Body of pancreas (tissue), 4 donors: ENCODE measurements around the gene BSND. TPM values are rescaled to one million over a fixed set of nuclear protein-coding genes. Genes with fewer than 3 reads are reported as not detected.

Experiments
- ATAC-seq: fragments of 150-250 bp; one replicate; pipeline ENCODE4 v1.9.1; 2016
- DNase-seq, 4 donors: peaks; one replicate each; pipeline ENCODE4 v3.0.0-alpha.2; 2019
- H3K27ac ChIP-seq, 4 donors: fragments of 200-600 bp; sonication (generic); 1 replicate in 3 of 4; 2 replicates in 1 of 4; pipeline versions ENCODE4 v1.5.1 to v1.6.1; 2016 to 2019; ENCODE audit warnings: mild to moderate bottlenecking in 1 of 4, mixed read lengths in 1 of 4, moderate library complexity in 1 of 4
- H3K27me3 ChIP-seq, 2 donors: fragments of 200-600 bp; sonication (generic); one replicate each; pipeline ENCODE4 v1.6.0; 2016; ENCODE audit warnings: mild to moderate bottlenecking in 1 of 2
- H3K36me3 ChIP-seq, 2 donors: fragments of 200-600 bp; sonication (generic); replicated peaks in 1 of 2; 2 replicates each; pipeline ENCODE4 v1.5.1; 2016; ENCODE audit warnings: low read depth in 2 of 2; ENCODE audit not compliant: insufficient read depth in 1 of 2
- H3K4me1 ChIP-seq: fragments of 200-600 bp; sonication (generic); one replicate; pipeline ENCODE4 v1.6.0; 2016
- H3K4me3 ChIP-seq, 2 donors: fragments of 200-600 bp; sonication (generic); 1 replicate in 1 of 2; 2 replicates in 1 of 2; pipeline ENCODE4 v1.5.1; 2016 to 2019
- H3K9me3 ChIP-seq, 3 donors: fragments of 200-600 bp; sonication (generic); 1 replicate in 2 of 3; 2 replicates in 1 of 3; pipeline ENCODE4 v1.5.1; 2016
- CTCF ChIP-seq, 7 experiments: fragments of 450-650 bp in 4 of 7; fragments of 200-600 bp in 3 of 7; sonication (generic) in 3 of 7; IDR thresholded peaks; one replicate each; pipeline ENCODE4 v1.5.1; 2016 to 2019; ENCODE audit warnings: antibody characterized with exemption in 7 of 7
- POLR2A ChIP-seq, 3 donors: fragments of 450-650 bp; IDR thresholded peaks; one replicate each; pipeline ENCODE4 v1.6.1; 2016; ENCODE audit warnings: antibody characterized with exemption in 3 of 3, mild to moderate bottlenecking in 2 of 3
- WGBS, 2 donors: methylation state at CpG; one replicate each; pipeline ENCODE4 v1.1.5; 2017; 5-methylcytosine and 5-hydroxymethylcytosine counted together
- intact Hi-C: fragments of 100-400 bp; cut with DNase I; formaldehyde crosslinking; loops from one replicate; pipeline ENCODE4 v1.15.1; 2023
- total RNA-seq, 2 donors: library from RNA; depleted of rRNA; stranded (reverse); fragments of >200 nt; gene quantifications; one replicate each; pipeline ENCODE4 v1.1.0, GENCODE V29; 2016

BSND gene
- total RNA-seq, 2 donors from 2014 or later = not detected

GRCh38 chr1:54989968-54990810 lies 8.5 kb upstream of the BSND start:
- H3K27ac ChIP-seq = no peak overlapping the region
- no peak for ATAC-seq
- H3K4me1 ChIP-seq = peaks cover 6% of the 10 kb centered on the region
- TF ChIP-seq CTCF (IDR thresholded peaks at IDR 0.05) = no peak
- no peak for TF ChIP-seq POLR2A (IDR thresholded peaks at IDR 0.05)
- intact Hi-C loops = no loop called here
- 77 to 83% methylated on average over 11 to 12 of the region's 13 CpGs for WGBS, 2 donors
- H3K9me3 ChIP-seq = no peaks in the 10 kb centered on the region
- no peaks in the 10 kb centered on the region for H3K27me3 ChIP-seq
- H3K36me3 ChIP-seq = no peaks in the 10 kb centered on the region
- H3K4me3 ChIP-seq = no peak overlapping the region
- no peak for DNase-seq

- Histone ChIP-seq H3K9me3 (no peaks in the 10 kb centered on the region), H3K4me1 (peaks cover 6% of the 10 kb centered on the region), H3K27me3 (no peaks in the 10 kb centered on the region), H3K36me3 (no peaks in the 10 kb centered on the region), H3K4me3 (no peak overlapping the region), H3K27ac (no peak overlapping the region)
- WGBS, 2 donors = 59 to 79% methylated on average over 3 to 4 of the region's 4 CpGs
- DNase-seq = no peak
- intact Hi-C loops = no loop called here
- ATAC-seq = no peak
- TF ChIP-seq POLR2A (IDR thresholded peaks at IDR 0.05) (no peak), CTCF (IDR thresholded peaks at IDR 0.05) (no peak)
Measured at GRCh38 chr1:54990916-54991315, 7.8 kb upstream of the BSND start.

- Histone ChIP-seq H3K36me3 (no peaks in the 10 kb centered on the region), H3K9me3 (no peaks in the 10 kb centered on the region), H3K27me3 (peaks cover 0 to 1% of the 10 kb centered on the region in 2 donors), H3K27ac (no peak overlapping the region), H3K4me1 (peaks cover 14% of the 10 kb centered on the region), H3K4me3 (no peak overlapping the region)
- no peak for TF ChIP-seq POLR2A (IDR thresholded peaks at IDR 0.05)
- intact Hi-C loops = no loop called here
- 55 to 67% methylated on average over 10 to 12 of the region's 12 CpGs for WGBS, 2 donors
- ATAC-seq (no peak), DNase-seq (no peak)
Measured at GRCh38 chr1:54991939-54992338, 6.8 kb upstream of the BSND start.

GRCh38 chr1:54993140-54993539 lies 5.6 kb upstream of the BSND start:
- no peak overlapping the region for H3K27ac ChIP-seq
- 88 to 92% methylated on average over 5 to 6 of the region's 6 CpGs for WGBS, 2 donors
- intact Hi-C loops = no loop called here
- H3K36me3 ChIP-seq = no peaks in the 10 kb centered on the region
- H3K9me3 ChIP-seq = no peaks in the 10 kb centered on the region
- no peak for DNase-seq
- H3K27me3 ChIP-seq = peaks cover 0 to 9% of the 10 kb centered on the region in 2 donors
- peaks cover 17% of the 10 kb centered on the region for H3K4me1 ChIP-seq
- ATAC-seq = no peak
- no peak overlapping the region for H3K4me3 ChIP-seq
- no peak for TF ChIP-seq POLR2A (IDR thresholded peaks at IDR 0.05)
- TF ChIP-seq CTCF (IDR thresholded peaks at IDR 0.05) = no peak

GRCh38 chr1:54994355-54994990 lies 4.3 kb upstream of the BSND start:
- no peak overlapping the region for H3K27ac ChIP-seq
- H3K27me3 ChIP-seq = peaks cover 0 to 9% of the 10 kb centered on the region in 2 donors
- intact Hi-C loops = no loop called here
- 60 to 72% methylated on average over 5 to 6 of the region's 6 CpGs for WGBS, 2 donors
- ATAC-seq (no peak), DNase-seq (no peak)
- H3K4me1 ChIP-seq = peaks cover 14% of the 10 kb centered on the region
- H3K36me3 ChIP-seq = no peaks in the 10 kb centered on the region
- no peaks in the 10 kb centered on the region for H3K9me3 ChIP-seq
- no peak for TF ChIP-seq POLR2A (IDR thresholded peaks at IDR 0.05)
- no peak overlapping the region for H3K4me3 ChIP-seq
